Measurements from ENCODE around the gene CEP162. TPM values are rescaled to one million over a fixed set of nuclear protein-coding genes. Genes with fewer than 3 reads are reported as not detected.

The CEP162 gene
- total and polyA plus RNA-seq, 10 of the 15 experiments (the other 5 are each of a cell fraction or from before 2014, with no cell fraction given): 2.7 to 7.9 (median 4.5) TPM

GRCh38 chr6:84161190-84161589, 66.3 kb downstream of the CEP162 start:
- CTCF ChIA-PET: interaction anchor here (1.1 to 1.6 kb wide), 3 partner anchors 11 to 23 kb away, joined by 3 to 4 read pairs (median 4); no protein-coding TSS in a partner anchor
- Histone ChIP-seq H3K4me2 (ENCODE audit: control insufficient read depth, insufficient read depth) (no peak overlapping the region), H2AFZ (ENCODE audit: control insufficient read depth, low read depth, low read length) (no peak overlapping the region), H4K20me1 (ENCODE audit: control insufficient read depth, insufficient read depth) (no peaks in the 10 kb centered on the region), H3K9ac (ENCODE audit: control insufficient read depth, insufficient read depth, low read length) (no peak overlapping the region), H3K4me3 (no peak overlapping the region), H3K4me1 (ENCODE audit: control insufficient read depth, insufficient read depth, low read length) (no peaks in the 10 kb centered on the region), H3K79me2 (ENCODE audit: control insufficient read depth, insufficient read depth, low read length) (no peaks in the 10 kb centered on the region), H3K27me3 (replicated peaks in 1 of 2; ENCODE audit: control insufficient read depth in 2 of 2, insufficient read depth in 2 of 2, low read length in 1 of 2) (no peaks in the 10 kb centered on the region), H3K27ac (ENCODE audit: control insufficient read depth, insufficient read depth) (no peak overlapping the region), H3K36me3 (ENCODE audit: control insufficient read depth in 2 of 2, insufficient read depth in 2 of 2, low read length in 1 of 2) (no peaks in the 10 kb centered on the region), H3K9me3 (replicated peaks; ENCODE audit: control insufficient read depth, insufficient read depth, low read length) (no peaks in the 10 kb centered on the region)
- POLR2A ChIA-PET: interaction anchor here (0.6 to 1.0 kb wide), 2 partner anchors 9 to 650 kb away, joined by 3 read pairs; no protein-coding TSS in a partner anchor
- FAIRE-seq (no peak), ATAC-seq (no peak), DNase-seq (ENCODE audit: low read depth, low spot score) (no peak)
- WGBS (ENCODE audit: insufficient coverage, insufficient replicate concordance, low lambda C conversion rate, missing lambda C conversion rate): 85% methylated on average over 2 of the region's 2 CpGs
- RAD21 ChIA-PET (ENCODE audit: unreplicated experiment): interaction anchor here (2.3 kb wide), 1 partner anchor 9 kb away, joined by 5 read pairs; no protein-coding TSS in a partner anchor
- intact Hi-C loops (cut with micrococcal nuclease; ENCODE audit: unreplicated experiment): no loop called here
- in situ Hi-C loops (cut with MboI): no loop called here
- BruUV-seq (replicated peaks): no TSS peak
- SMC1A ChIA-PET (ENCODE audit: uncharacterized antibody, unreplicated experiment): interaction anchor here (1.0 to 2.8 kb wide), 5 partner anchors 9 to 78 kb away, joined by 3 to 7 read pairs (median 5); no protein-coding TSS in a partner anchor
- TF ChIP-seq, protein P1, sequence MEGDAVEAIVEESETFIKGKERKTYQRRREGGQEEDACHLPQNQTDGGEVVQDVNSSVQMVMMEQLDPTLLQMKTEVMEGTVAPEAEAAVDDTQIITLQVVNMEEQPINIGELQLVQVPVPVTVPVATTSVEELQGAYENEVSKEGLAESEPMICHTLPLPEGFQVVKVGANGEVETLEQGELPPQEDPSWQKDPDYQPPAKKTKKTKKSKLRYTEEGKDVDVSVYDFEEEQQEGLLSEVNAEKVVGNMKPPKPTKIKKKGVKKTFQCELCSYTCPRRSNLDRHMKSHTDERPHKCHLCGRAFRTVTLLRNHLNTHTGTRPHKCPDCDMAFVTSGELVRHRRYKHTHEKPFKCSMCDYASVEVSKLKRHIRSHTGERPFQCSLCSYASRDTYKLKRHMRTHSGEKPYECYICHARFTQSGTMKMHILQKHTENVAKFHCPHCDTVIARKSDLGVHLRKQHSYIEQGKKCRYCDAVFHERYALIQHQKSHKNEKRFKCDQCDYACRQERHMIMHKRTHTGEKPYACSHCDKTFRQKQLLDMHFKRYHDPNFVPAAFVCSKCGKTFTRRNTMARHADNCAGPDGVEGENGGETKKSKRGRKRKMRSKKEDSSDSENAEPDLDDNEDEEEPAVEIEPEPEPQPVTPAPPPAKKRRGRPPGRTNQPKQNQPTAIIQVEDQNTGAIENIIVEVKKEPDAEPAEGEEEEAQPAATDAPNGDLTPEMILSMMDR (IDR thresholded peaks at IDR 0.05 in 2 of 3, conservative IDR thresholded peaks at IDR 0.05 in 1 of 3; ENCODE audit: control insufficient read depth in 2 of 3, extremely low read depth in 1 of 3, insufficient read depth in 1 of 3, low read depth in 3 of 3, low read length in 3 of 3): no peak
- TF ChIP-seq SKIL (IDR thresholded peaks at IDR 0.05; ENCODE audit: low read depth, poor library complexity, severe bottlenecking) (no peak), CHD2 (IDR thresholded peaks at IDR 0.05; ENCODE audit: borderline replicate concordance, low read depth, low read length) (no peak), CREB1 (IDR thresholded peaks at IDR 0.05; ENCODE audit: low read depth) (no peak), SUPT20H (IDR thresholded peaks at IDR 0.05; ENCODE audit: borderline replicate concordance, control insufficient read depth, low read depth, low read length) (no peak), HSF1 (IDR thresholded peaks at IDR 0.05; ENCODE audit: low read depth, low read length) (no peak), CEBPB (IDR thresholded peaks at IDR 0.05; ENCODE audit: borderline replicate concordance in 1 of 2, low read depth in 2 of 2, low read length in 2 of 2) (no peak), RCOR1 (conservative IDR thresholded peaks at IDR 0.05; ENCODE audit: low read depth, low read length) (no peak), PKNOX1 (IDR thresholded peaks at IDR 0.05) (no peak), ZNF384 (IDR thresholded peaks at IDR 0.05; ENCODE audit: borderline replicate concordance, low read depth, low read length) (no peak)
- TF ChIP-seq, protein P2, sequence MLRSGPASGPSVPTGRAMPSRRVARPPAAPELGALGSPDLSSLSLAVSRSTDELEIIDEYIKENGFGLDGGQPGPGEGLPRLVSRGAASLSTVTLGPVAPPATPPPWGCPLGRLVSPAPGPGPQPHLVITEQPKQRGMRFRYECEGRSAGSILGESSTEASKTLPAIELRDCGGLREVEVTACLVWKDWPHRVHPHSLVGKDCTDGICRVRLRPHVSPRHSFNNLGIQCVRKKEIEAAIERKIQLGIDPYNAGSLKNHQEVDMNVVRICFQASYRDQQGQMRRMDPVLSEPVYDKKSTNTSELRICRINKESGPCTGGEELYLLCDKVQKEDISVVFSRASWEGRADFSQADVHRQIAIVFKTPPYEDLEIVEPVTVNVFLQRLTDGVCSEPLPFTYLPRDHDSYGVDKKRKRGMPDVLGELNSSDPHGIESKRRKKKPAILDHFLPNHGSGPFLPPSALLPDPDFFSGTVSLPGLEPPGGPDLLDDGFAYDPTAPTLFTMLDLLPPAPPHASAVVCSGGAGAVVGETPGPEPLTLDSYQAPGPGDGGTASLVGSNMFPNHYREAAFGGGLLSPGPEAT (IDR thresholded peaks at IDR 0.05; ENCODE audit: low read depth): no peak
- TF ChIP-seq, protein P3, sequence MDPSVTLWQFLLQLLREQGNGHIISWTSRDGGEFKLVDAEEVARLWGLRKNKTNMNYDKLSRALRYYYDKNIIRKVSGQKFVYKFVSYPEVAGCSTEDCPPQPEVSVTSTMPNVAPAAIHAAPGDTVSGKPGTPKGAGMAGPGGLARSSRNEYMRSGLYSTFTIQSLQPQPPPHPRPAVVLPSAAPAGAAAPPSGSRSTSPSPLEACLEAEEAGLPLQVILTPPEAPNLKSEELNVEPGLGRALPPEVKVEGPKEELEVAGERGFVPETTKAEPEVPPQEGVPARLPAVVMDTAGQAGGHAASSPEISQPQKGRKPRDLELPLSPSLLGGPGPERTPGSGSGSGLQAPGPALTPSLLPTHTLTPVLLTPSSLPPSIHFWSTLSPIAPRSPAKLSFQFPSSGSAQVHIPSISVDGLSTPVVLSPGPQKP (IDR thresholded peaks at IDR 0.05; ENCODE audit: low read depth, low read length): no peak
